AG08395 (cell line): ENCODE data around the gene SLC16A10.
A peak's percentile ranks its signal among the peaks of the same experiment; 100 is the strongest.
"Not testable (repeated sequence)": the region's sequence is repeated elsewhere in the genome, so short reads cannot be mapped to it uniquely, and the experiment has no call there.

ENCODE experiments used
- DNase-seq: peaks from one replicate; pipeline ENCODE4 v3.0.0; 2012; ENCODE audit warnings: mixed read lengths, low spot score

SLC16A10 gene

DNA sequence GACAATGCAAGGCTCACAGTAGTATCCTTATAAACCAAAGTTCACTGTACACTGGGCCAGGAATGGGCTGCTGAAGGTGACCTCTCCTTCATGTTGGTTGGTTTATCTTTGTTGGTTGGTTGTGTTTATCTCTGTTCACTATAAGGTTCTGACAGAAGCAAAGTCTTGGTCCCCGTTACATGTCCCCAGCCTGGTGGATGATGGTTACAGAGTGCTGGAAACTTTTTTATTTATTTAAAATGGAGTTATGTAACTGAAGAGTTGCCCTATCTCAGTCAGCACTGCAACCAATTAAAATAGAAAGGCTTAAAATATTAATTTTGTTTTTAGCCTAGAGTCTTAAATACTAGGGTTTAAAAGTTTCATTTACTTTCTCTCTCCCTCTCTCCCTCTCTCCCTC, 100.6 kb downstream of the SLC16A10 start:
- DNase-seq: no peak

- not testable (repeated sequence) for DNase-seq
Observed at GRCh38 chr6:111189666-111190210, 102.4 kb downstream of the SLC16A10 start.

DNA sequence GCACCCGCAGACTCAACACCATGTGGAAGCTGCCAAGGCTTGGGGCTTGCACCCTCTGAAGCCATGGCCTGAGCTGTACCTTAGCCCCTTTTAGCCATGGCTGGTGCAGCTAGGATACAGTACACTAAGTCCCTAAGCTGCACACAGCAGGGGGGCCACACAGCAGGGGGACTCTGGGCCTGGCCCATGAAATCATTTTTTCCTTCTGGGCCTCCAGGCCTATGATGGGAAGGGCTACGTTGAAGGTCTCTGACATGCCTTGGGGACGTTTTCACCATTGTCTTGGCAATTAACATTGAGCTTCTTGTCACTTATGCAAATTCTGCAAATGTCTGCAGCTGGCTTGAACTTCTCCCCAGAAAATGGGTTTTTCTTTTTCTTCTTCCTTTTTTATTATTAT, 103.3 kb downstream of the SLC16A10 start:
- no peak for DNase-seq

- DNase-seq: not testable (repeated sequence)
Observed at GRCh38 chr6:111191136-111191535, 103.8 kb downstream of the SLC16A10 start.

DNA sequence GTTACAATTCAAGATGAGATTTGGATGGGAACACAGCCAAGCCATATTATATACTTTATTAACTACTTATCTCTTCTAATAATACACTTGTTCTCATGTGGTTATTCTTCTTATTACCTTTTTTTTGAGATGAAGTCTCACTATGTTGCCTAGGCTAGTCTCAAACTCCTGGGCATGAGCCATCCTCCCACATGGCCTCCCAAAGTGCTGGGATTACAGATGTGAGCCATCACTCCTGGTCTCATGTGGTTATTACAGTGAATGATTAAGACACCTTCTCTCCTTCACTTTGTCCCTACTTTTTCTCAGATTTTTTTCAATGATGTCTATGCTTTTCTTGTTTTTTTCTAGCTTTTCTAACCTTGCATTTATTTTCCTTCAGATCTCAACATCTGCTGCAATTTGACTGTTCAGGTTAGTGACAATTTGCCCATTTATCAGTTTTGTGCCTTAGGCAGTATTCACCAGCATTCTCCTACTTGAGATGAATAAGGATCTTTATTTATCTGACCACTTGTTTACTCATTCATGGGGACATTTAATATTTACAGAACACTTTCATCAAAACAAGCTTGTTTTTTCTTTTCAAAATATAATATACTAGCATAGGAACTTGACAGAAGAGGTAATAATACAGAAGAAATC, 105.7 kb downstream of the SLC16A10 start:
- no peak for DNase-seq

DNA sequence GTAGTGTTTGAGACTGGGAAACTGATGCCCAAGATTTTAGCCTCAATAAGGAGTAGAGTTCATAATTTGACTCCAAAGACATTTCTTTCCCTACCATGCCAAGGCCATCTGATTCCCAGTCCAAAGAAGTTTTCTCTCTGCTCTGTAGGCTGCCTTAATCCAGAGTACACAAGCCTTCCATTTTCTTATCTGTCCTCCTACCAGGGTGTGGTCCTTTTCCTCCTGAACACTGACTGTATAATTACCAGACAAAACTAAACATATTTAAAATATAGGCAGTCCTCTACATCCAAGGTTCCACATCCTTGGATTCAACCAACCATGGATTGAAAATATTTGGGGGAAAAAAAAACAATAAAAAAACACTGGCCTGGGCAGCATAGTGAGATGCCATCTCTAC, 108.4 kb downstream of the SLC16A10 start:
- no peak for DNase-seq

DNA sequence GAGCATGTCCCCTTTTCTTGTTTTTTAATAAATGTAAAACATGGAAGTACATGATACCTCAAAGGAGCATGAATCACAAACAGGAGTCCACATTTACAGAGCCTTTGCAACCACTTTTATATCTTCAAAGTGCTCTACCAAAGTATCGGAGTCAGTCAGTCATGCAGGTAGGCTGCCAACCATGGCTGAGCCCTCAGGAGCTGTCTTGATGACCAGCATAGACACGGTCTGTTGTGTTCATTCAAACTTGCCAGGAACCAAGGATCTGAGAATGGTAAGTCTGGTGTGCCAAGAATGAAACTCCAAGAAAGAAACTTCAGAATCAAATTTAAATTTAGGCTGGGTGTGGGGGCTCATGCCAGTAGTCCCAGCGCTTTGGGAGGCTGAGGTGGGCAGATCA, 111.5 kb downstream of the SLC16A10 start:
- DNase-seq: no peak

- DNase-seq: no peak
Observed at GRCh38 chr6:111199935-111200334, 112.6 kb downstream of the SLC16A10 start.

- no peak for DNase-seq
Observed at GRCh38 chr6:111200350-111201243, 113.3 kb downstream of the SLC16A10 start.

DNA sequence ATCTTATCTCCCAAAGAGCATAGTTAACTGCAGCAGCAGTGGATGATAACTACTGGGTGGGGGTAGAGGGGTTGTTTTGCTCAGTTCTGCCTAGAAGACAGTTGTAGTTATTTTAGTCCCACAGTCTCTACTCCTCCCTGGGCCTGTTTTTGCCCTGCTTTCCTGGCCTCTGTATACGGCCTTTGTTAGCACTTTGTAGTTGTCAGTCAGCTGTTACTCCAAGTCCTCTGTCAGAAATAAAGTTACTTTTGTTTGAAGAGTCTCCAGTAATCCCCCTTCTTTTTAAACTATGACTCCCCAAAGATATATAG, 113.9 kb downstream of the SLC16A10 start:
- DNase-seq: no peak

GRCh38 chr6:111201764-111202163, 114.5 kb downstream of the SLC16A10 start:
- DNase-seq: no peak

GRCh38 chr6:111203539-111203938, 116.2 kb downstream of the SLC16A10 start:
- DNase-seq: not testable (repeated sequence)

DNA sequence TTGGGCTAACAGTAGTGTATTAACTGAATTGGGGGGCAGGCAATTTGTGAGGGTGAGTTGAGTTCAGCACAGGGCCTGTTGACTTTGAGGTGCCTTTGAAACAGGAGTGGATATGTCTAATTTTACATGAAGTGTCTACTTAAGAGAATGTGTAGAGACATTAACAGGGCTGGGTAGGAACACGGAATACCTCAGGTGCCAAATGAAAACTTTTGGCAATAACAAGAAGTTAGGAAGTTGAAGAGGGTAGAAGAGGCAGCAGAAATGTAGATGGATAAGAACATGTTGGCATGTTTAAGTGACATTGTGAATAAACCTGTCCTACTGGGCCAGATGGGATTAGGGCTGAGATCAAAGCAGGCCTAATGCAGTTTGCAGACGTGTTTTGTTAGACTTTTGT, 117.0 kb downstream of the SLC16A10 start:
- DNase-seq: no peak

- no peak for DNase-seq
Observed at GRCh38 chr6:111204881-111205280, 117.6 kb downstream of the SLC16A10 start.

GRCh38 chr6:111205502-111205901, 118.2 kb downstream of the SLC16A10 start:
- DNase-seq: no peak

DNA sequence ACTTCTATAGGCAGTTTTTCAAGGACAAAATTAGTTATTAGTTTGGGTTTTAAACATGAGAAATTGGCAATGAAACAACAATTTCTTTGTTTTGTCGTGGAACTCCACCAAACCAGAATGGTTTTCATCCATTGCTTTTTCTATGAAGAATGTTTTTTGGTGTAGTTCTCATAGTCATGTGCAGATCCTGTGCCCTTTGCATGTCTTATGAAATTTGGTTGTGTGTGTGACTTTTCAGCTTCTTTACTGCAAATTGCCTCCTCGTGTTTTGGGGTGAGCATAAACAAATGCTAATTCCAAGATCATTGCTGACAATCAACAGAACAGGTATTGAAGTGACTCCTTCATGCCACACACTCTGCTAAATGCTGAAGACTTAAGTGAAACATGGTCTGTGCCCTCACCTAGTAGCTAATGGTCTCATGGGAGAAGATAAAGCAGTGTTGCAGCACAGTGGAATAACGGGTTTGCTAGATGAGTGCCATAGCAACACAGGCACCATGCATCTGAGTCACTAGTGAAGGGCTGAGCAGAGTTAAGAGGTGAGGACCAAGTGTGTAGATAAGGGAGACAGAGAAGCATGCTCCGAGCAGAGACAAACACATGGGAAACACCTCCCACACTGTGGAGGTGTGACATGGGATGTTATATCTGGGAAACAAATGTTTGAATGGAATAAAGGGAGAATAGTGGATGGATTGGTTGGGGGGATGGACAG, 120.0 kb downstream of the SLC16A10 start:
- DNase-seq: peak; percentile 8

DNA sequence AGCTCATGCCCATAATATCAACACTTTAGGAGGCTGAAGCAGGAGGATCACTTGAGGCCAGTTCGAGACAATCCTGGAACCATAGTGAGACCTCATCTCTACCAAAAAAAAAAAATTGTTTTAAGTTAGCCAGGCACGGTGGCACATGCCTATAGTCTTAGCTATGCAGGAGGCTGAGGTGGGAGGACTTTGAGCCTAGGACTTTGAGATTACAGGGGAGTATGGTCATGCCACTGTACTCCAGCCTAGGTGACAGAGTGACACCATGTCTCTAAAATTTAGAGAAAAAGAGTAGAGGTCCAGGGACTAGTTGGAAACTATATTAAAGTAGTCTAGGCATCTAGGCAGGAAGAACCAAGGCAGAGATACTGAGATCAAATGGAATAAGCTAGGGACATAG, 121.6 kb downstream of the SLC16A10 start:
- DNase-seq: no peak

- DNase-seq: peak; percentile 72
Observed at GRCh38 chr6:111210194-111210728, 123.0 kb downstream of the SLC16A10 start.

DNA sequence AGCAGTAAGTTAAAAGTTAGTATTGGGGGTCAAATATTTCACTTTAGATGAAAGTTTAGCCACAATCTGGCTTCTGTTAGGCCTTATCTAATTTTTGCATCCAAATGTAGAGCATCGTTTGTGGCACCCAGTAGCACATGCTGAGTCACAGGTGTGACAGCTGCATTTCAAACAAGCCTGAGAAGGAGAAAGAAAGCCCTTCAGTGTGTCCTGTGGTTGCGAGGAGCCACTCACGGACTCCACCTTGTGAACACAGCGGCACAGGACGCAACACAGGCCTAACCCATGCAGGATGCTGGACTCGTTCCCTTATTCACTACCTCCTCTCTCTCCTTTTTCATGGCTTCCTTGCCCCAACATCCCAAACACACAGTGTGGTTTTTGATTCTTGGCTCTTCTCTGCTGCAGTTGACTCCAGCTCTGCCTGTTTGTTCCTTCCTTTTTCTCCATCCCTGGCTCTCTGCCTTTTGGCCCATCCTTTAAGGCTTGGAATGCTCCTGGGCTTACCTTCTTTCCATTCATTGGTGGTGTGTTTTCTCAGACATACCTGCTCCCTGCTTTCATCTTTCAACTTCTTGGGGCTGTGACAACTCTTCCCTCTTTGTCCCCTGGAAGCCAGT, 124.2 kb downstream of the SLC16A10 start:
- no peak for DNase-seq

DNA sequence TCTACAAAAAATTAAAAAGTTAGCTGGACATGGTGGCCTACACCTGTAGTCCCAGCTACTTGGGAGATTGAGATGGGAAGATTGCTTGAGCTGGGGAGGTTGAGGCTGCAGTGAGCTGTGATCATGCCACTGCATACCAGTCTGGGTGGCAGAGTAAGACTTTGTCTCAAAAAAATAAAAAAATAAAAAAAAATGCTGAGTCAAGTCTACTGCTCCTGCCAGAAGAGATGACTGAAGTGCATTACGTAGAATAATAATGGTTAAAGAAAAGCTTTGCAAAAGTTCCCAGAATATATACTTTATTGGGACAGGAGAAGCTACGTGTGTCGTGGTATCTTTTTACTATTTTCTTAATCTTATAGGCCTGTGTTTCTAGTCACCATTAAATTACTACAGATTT, 125.3 kb downstream of the SLC16A10 start:
- no peak for DNase-seq

- no peak for DNase-seq
Observed at GRCh38 chr6:111215131-111215530, 127.8 kb downstream of the SLC16A10 start.

- no peak for DNase-seq
Observed at GRCh38 chr6:111219785-111220184, 132.5 kb downstream of the SLC16A10 start.
